Activated T-helper 1 cell treated with anti-CD3 and anti-CD28 coated beads, Interleukin-2, amount 50 U/mL, for 16 hours (primary cell): ENCODE measurements around the gene STK39.

Experiments used
- DNase-seq, 2 donors: peaks; one replicate each; pipeline ENCODE4 v3.0.0-alpha.2; 2020; ENCODE audit warnings: low read depth in 1 of 2, low spot score in 1 of 2

The STK39 gene

DNA sequence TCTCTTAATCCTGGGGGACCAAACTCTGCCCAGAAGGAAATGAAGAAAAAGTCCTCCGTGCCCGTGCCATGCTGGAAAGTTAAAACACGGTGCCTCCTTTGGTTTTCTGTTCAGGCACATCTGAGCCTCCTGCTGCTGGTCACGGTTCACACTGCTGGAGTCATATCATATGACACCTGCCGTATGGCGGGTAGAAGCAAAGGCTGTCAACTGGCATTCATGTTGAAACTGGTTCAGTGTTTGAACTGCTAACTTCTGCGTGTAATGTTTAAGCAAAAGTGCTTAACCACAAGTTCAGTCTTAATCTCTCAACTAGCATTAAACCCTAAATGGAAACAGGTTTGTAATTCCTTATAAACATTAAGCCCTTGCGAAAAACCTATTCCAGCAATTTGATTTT, 3.1 kb downstream of the STK39 start:
- peak in 1 of 2 donors; percentile 23 for DNase-seq

GRCh38 chr2:168243061-168243460, 4.3 kb downstream of the STK39 start:
- DNase-seq: no peak

GRCh38 chr2:168241746-168242145, 5.6 kb downstream of the STK39 start:
- no peak for DNase-seq

DNA sequence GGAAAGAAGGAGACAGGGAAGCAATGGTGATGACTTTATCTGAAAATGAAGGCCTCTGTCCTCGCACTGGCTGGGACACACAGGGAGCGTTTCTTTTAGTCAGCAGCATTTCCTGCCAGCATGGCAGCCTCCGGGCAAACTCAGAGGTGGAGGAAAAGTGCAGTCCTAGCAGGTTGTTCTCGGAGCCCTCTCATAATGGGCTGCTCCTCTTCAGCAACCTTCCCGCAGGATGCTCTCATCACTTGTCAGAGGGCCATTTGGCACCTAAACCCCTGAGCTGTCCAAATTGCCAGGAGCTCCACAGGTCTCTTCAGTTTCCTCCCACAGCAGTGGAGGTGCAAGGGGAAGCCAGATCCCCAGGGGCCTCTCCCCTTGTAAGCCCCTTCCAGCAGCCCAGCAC, 6.2 kb downstream of the STK39 start:
- DNase-seq: no peak

- DNase-seq: no peak
Measured at GRCh38 chr2:168239281-168239680, 8.1 kb downstream of the STK39 start.

DNA sequence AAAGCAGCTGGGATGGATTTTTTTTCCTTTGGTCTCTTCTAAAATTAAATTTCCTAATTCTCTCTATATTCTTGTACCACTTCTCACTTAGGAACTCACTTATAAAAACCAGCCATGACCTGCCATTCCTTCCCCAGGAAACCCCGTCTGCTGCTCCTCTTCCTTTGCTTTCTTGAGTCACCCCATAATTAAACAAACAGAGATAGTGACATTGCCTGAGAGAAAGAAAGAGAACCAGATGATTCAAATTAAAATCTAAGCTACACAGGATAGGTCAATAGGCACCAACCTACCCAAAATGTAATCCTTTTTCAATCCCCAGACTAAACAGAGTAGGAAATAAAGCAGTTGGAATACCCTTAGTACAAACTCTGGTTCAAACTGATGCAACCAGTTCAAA, 9.7 kb downstream of the STK39 start:
- no peak for DNase-seq

DNA sequence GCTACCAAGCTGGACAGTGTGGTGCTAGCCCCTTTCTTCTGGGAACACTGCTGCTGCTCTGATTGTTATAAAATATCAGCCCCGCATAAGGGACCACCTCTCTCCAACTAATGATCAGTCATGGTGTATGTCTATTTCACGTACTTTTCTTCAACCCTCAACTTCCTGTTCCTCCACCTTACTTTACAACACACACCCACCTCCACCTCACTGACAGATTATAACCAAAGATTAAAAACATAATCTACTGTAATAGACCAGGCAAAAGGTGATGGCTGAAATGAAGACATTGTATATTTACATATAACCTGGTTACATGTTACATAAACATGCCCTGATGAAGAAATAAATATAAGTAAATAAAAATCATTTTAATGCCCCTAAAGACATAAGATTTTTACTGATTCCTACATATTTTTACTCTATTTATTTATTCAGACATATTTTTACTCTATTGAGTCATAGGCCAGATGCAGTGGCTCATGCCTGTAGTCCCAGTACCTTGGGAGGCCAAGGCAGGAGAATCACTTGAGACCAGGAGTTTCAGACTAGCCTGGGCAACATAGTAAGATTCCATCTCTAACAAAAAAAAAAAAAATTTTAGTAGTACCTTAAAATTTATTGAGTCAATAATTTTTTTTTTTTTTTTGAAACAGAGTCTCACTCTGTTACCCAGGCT, 12.8 kb downstream of the STK39 start:
- DNase-seq: no peak

DNA sequence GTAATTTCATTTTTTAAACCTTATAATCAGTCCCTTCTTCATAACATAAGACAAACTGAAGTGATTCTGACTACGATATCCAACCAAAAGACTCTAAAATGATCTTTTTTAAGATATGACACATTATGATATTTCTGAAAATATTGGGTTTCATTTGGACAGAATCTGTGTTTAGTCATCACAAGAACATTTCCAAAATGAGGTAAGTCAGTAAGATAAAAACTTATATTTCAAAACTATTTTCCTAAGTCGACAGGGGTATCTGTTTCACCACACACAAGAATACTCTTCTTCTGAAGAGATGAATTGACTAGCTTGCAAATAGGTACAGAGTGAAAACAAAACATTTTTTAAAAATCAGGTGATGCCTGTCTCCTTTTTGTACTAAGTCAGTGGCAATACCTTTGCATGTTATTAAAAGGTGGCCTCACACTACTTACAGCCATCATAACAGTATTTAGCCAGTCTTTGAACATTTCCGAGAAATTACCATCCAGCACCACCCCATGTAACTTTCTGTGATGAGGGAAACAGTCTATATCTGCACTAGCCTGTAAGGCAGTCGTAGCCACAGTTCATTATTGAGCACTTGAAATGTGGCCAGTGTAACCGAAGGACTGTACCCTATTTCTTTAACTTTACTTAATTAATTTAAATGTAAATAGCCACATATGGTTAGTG, 13.5 kb downstream of the STK39 start:
- DNase-seq: no peak

- no peak for DNase-seq
Measured at GRCh38 chr2:168233166-168233565, 14.2 kb downstream of the STK39 start.

DNA sequence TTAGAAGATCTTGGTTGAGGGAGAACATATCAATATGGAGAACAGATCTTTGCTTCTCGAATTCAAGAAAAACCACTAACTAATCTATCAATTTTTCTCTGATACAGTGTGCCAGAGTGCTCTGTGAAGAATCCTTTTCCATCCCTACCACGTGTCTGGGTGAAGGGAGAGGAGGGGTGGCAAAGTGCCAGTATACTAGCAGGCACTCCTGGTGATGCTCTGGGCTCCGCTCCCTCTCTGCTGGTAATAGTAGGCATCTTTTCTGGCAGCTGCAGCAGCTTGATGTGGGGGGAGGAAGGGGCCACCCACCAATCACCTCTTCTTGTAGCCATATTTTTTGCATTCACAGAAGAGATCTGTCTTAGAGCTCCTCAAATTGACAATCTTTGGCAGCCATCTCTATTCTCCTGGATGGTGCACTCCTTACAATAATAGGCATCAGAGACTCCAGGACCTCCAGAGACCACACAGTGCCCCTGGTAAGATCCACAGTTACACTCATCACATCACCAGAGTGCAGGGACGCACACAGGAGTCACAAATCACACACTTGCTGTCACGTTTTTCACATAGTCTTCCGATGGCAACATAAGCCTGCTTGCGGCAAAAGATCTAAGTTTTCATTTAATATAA, 15.7 kb downstream of the STK39 start:
- DNase-seq: no peak

- DNase-seq: no peak
Measured at GRCh38 chr2:168230389-168230788, 17.0 kb downstream of the STK39 start.

DNA sequence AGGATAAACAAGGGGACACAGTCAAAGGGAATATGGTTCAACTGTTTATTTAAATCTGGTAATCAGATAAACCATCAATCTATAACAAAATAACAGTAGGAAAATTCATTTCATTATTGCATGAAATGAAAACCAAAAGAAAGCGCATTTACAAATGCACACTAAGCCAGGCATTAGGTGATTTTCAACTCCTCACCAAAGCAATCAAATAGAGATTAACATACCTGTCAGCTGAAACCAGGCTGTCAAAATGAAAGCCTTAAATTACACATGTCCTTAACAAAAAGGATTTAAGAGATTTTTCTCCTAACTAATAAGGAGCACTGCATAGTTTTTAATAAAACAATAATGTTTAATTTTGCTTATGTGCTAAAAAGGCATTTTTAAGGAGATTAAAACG, 23.0 kb downstream of the STK39 start:
- DNase-seq: no peak

- DNase-seq: no peak
Measured at GRCh38 chr2:168222088-168222487, 25.3 kb downstream of the STK39 start.

GRCh38 chr2:168220965-168221819, 26.2 kb downstream of the STK39 start:
- DNase-seq: no peak

DNA sequence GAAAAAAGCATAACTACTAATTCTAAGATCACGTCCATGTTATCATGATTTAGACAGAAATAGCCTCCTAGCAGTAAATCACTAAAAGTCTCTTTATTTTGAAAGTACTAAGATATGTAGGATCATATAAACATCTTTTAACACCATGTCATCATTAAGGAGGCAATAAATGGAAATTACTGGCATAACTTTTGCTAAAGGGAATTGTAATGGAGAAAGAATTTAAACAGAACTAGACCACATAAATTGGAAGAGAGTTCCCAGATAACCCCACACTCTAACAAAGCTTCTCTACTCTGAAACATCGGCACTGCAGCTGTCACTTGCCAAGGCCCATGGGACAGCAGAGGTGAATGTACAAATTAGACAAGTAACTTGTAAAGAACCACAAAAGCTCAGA, 29.5 kb downstream of the STK39 start:
- no peak for DNase-seq

DNA sequence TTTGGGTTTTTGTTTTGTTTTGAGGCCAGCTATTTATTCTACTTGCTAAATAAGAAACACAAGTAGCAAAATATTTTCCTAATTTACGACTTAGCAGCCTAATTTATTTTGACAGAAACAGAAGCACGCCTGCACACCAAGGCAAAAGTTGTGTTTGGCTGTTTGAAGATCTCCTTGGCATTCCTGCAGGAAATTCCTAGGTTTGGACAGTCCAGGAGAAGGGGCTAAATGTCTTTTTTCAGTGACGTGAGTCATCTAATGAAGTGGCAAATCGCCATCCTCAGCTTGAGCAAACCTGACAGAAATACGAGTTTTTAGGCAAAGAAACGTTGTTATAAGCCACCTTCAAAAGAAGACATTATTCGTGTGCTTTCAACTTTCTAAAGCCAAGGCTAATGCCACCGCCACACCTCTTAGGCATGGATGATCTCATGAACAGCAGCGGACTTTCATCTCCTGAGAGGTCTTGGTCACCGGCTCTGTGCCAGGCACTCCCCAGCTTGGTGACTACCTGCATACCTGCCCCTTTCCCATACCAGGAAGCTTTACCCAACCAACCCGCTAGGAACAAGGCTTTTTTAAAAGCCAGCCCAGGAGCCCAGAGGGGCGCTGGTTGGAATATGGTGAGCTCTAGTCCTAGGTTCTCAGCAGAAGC, 30.9 kb downstream of the STK39 start:
- no peak for DNase-seq

DNA sequence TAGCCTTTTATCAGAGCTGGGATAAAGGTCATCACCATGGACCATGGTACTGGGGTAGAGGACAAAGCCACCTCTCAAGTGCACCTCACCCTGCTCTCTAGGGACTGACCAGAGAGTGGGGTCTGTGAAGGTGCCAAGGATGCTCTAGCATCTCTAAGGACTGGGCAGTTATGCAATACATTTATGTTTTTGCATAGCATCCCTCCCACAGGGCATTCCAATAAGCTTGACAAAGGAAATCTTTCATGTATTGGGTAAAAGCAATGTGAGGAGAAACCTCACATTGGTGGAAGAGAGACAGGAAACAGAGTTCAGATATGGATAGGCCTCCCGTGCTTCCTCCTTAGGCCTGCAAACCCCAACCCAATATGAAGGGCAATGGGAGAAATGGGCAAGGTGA, 31.6 kb downstream of the STK39 start:
- DNase-seq: no peak

- no peak for DNase-seq
Measured at GRCh38 chr2:168212866-168213265, 34.5 kb downstream of the STK39 start.

- no peak for DNase-seq
Measured at GRCh38 chr2:168212167-168212566, 35.2 kb downstream of the STK39 start.

DNA sequence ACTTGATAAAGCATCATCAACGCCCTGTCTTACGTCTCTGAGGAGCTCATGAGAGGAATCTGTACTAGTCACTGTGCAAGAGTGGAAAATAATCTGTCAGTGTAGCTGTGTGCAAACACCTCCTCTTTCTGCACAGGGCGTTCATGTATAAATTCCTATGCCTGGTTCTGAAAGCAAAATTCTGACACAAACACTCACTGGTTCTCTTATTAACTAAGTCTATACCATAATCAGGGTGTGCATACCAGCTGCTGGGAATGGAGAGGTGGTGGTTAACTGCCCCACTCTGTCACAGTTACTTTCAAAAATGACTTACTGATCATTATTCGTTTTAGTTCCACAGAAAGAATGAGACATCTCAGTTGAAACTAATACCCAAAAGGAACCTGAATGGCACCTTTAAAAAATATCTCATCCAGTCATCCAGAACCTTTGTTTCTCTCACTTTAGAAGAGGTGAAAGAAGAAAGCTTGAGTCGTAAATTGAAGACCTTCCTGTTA, 35.7 kb downstream of the STK39 start:
- peak in 1 of 2 donors; percentile 8 for DNase-seq
